Bronchial epithelial cell (primary cell): ENCODE measurements around the gene GOLGA1. TPM values are rescaled to one million over a fixed set of nuclear protein-coding genes. Genes with fewer than 3 reads are reported as not detected.
A peak's percentile ranks its signal among the peaks of the same experiment; 100 is the strongest.
"Not testable (repeated sequence)": the region's sequence is repeated elsewhere in the genome, so short reads cannot be mapped to it uniquely, and the experiment has no call there.

ENCODE experiments used
- DNase-seq: peaks from one replicate; pipeline ENCODE4 v3.0.0-alpha.2; 2010; ENCODE audit warnings: low read depth
- FAIRE-seq: peaks from 2 replicates; lab custom pipeline; 2011; peaks lifted over from hg19 to GRCh38; lab: Jason Lieb, UNC
- H3K27me3 ChIP-seq: 2 replicates; pipeline ENCODE4 v1.5.1; 2011; ENCODE audit warnings: low read length; ENCODE audit not compliant: control insufficient read depth, insufficient read depth
- H3K36me3 ChIP-seq: 2 replicates; pipeline ENCODE4 v1.5.1; 2011; ENCODE audit warnings: low read length; ENCODE audit not compliant: control insufficient read depth, insufficient read depth
- H3K4me3 ChIP-seq: 2 replicates; pipeline ENCODE4 v1.5.1; 2011; ENCODE audit warnings: mild to moderate bottlenecking, low read depth, low read length, control low read depth
- CTCF ChIP-seq: IDR thresholded peaks from 2 replicates; pipeline ENCODE4 v1.5.1; 2011; ENCODE audit warnings: mild to moderate bottlenecking, moderate library complexity, low read length, control low read depth, inconsistent platforms; ENCODE audit not compliant: insufficient read depth, severe bottlenecking
- total RNA-seq: library from RNA; depleted of rRNA; stranded (reverse); fragments of >200 nt; gene quantifications from 2 replicates; pipeline ENCODE4 v1.2.1, GENCODE V29; 2014

The GOLGA1 gene
- total RNA-seq, 1 donor from 2014 or later: 7.9 TPM

DNA sequence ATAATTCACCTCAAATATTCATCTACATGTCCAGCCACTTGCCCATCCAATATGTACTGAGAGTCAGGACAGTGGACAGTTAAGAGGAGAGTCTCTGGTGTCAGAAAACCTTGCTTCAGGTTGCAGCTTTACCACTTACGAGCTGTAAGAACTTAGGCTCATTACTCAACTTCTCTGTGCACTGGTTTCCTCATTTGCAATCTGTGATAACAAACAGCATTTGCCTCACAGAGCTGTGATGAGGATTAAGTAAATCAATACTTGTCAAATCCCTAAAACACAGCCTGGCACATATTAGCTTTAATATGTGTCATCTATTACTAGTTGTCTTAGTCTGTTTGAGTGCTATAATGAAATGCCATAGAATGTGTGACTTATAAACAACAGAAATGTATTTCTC, 8.6 kb downstream of the GOLGA1 start:
- H3K4me3 ChIP-seq: no peak overlapping the region
- peaks cover 12% of the 10 kb centered on the region for H3K36me3 ChIP-seq
- no peak for FAIRE-seq
- no peak for DNase-seq
- no peak for TF ChIP-seq CTCF
- H3K27me3 ChIP-seq: no peaks in the 10 kb centered on the region

GRCh38 chr9:124929464-124929863, 11.4 kb downstream of the GOLGA1 start:
- Histone ChIP-seq H3K36me3 (peaks cover 10% of the 10 kb centered on the region), H3K27me3 (no peaks in the 10 kb centered on the region), H3K4me3 (no peak overlapping the region)
- DNase-seq: no peak
- no peak for TF ChIP-seq CTCF
- no peak for FAIRE-seq

GRCh38 chr9:124928116-124928515, 12.8 kb downstream of the GOLGA1 start:
- no peaks in the 10 kb centered on the region for H3K27me3 ChIP-seq
- no peak overlapping the region for H3K4me3 ChIP-seq
- H3K36me3 ChIP-seq: peaks cover 10% of the 10 kb centered on the region
- FAIRE-seq (no peak), DNase-seq (no peak)
- TF ChIP-seq CTCF: no peak

DNA sequence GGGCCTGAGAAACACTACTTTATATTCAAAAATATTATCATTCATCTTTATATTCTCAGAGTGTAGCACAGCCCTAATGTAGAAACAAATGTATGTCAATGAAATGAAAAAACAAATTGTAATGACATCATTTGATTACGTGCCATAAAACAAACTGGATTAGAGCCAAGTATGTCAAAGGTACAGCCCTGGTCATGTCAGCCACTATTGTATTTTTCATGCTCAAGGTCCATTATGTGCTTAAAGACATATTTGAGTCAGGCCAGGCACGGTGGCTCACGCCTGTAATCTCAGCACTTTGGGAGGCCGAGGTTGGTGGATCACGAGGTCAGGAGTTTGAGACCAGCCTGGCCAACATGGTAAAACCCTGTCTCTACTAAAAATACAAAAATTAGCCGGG, 20.5 kb downstream of the GOLGA1 start:
- not testable (repeated sequence) for FAIRE-seq, H3K36me3 ChIP-seq, H3K27me3 ChIP-seq, H3K4me3 ChIP-seq
- DNase-seq: peak; percentile 17

- Histone ChIP-seq H3K36me3 (peaks cover 6% of the 10 kb centered on the region), H3K27me3 (no peaks in the 10 kb centered on the region), H3K4me3 (no peak overlapping the region)
- TF ChIP-seq CTCF: no peak
- no peak for FAIRE-seq
- DNase-seq: no peak
Measured at GRCh38 chr9:124914753-124915405, 26.0 kb downstream of the GOLGA1 start.

- TF ChIP-seq CTCF: no peak
- Histone ChIP-seq H3K36me3 (peaks cover 4% of the 10 kb centered on the region), H3K4me3 (no peak overlapping the region), H3K27me3 (no peaks in the 10 kb centered on the region)
- FAIRE-seq: no peak
- no peak for DNase-seq
Measured at GRCh38 chr9:124913378-124913777, 27.5 kb downstream of the GOLGA1 start.
